ENCODE data around the gene TMEM161B.
"Not testable (repeated sequence)": the region's sequence is repeated elsewhere in the genome, so short reads cannot be mapped to it uniquely, and the experiment has no call there.

TMEM161B gene

DNA sequence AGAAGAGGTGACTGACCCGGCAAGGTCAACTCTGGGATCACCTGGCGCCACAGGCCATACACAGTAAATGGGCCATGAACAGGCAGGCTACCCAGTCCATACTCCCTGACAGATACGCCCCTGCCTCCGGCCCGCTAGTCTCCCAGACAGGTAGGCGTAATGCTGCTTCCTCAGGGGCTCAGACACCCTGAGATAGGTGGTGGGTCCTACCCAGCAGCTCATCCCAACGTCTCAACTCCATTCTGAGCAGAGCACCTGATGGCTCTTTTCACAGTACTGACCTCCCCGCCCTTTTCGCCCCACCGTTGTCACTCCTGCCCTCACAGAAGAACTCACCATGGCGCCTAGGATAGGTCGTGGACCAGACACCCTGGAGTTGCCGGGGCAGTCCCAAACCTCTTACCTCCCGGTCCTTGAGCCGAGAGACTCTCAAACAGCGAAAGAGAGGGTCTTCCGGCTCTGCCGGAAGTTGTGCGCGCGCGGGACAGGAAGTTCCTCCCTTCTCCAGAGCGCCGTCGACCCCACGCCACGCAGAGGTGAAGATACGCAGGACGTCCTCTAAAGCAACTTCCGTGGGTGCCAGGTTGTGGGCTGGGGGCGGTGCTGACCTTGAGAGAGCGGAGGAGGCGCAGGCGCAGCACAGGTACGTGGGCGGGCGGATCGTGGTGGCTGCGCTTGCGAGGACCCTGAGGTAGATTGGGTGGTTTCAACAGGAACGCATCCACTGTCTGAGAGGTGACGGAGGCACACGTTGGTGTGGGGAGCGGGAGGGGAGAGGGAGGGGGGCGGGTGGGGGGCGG is at the start of gene TMEM161B:
Gene TMEM161B, minus strand, starts transcription at position 461 of the 800 bp plus-strand sequence. Its CDS starts 122 bp downstream, at position 339.
- peak; percentile 94 for DNase-seq

DNA sequence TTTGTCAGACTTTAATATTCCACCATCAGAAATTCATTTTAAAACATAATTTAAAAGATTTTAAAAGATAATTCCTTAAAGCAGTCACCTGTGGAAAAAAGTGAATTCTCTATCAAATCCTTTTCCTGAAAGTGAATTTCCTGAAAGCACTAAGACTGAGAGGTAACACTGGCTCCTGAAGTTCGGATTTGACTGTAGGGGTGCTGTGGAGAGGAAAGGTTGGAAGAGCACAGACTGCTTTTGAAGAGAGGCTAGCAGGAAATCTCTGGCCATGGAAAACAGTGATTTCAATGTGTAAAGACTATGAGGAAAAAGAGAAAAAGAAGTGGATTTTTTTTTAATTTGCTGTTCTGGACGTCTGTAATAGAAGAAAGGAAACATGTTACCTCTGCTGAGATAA is 35.7 kb upstream of the TMEM161B start:
- DNase-seq = no peak

DNA sequence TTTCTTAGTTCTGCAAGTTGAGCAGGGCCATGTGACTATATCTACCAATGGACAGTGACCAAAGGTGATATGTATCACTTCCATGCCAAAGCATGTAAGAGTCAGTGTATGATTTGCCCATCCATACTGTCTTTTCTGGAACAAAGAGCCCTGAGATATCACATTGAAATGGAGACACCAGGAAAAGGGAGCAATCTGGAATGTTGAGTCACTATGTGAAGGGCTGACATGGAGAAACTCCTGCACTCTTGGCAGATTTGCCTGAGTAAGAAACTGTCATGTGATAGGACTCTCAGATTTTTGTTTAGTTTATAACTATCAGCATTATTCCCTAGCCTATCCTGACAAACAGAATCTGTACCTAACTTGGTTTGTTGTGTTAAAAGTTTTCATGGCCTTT is 29.8 kb upstream of the TMEM161B start:
- no peak for DNase-seq

DNA sequence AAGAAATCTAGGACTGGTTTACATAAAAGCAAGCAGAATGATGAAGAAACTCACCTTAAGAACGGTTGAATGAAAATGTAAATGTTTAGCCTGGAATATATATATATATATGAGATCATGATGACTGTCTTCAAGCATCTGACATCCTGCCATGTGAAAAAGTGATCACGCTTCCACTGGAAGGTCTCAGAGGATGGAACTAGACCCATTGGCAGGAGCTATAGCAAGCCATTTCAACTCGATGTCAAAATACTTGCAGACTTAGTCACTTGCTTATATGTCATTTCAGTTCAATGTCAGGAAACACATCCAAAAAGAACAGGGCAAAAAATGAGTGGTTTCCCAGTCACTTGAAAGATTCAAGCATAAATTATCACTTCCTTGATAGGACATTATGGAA is 22.2 kb upstream of the TMEM161B start:
- DNase-seq = no peak

DNA sequence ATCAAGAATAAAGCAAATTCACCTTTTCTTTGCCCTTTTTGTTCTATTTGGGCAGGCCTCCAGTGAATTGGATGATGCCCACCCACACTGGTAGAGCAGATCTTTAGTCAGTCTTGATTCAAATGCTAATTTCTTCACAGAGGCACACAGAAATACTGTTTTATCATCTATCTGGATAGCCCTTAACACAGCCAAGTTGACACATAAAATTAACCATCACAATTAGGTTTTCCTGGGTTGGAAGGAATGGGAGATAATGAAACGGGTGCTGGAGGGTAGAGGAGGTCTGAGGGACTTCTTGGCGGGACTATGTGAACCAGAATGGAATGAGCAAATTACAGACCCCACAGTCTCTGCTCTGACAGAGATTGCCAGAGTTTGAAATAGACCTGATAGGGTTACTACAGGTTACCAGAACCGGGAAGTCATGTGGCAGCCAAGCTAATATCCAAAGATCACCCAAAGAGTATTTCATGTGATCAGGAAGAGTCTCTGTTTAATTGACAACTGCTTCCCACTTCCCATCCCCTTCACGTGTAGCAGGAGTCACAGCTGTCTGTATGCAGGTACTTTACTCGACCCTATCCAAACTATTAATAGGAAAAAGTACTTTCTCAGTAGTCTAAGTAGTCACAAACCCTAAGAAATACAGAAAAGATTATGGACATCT is 20.0 kb upstream of the TMEM161B start:
- DNase-seq = no peak

DNA sequence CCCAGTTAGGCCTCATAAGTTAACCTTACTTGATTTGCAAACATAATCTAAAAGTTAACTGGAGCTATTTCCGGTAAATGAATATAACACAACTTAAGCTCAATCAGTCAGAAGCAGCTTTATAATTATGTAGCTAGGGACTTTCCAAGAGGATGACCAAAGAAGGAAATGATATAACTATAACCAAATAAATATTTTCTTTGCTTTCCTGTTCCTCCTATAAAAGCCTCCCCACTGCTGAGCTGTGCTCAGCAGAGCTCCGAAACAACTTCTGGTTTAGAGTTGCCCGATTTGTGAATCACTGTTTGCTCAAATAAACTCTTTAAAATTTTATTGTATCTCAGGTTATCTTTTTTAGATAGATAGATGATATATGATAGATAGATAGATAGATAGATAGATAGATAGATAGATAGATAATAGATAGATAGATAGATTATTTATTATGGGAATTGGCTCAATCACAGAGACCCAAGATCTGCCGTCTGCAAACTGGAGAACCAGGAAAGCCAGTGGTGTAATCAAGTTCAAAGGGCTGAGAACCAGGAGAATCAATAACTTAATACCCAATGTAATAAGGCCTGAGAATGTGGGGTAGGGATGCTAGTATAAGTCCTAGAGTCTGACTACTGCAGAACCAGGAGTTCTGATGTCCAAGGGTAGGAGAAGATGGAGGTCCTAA is 19.3 kb upstream of the TMEM161B start:
- DNase-seq = no peak

DNA sequence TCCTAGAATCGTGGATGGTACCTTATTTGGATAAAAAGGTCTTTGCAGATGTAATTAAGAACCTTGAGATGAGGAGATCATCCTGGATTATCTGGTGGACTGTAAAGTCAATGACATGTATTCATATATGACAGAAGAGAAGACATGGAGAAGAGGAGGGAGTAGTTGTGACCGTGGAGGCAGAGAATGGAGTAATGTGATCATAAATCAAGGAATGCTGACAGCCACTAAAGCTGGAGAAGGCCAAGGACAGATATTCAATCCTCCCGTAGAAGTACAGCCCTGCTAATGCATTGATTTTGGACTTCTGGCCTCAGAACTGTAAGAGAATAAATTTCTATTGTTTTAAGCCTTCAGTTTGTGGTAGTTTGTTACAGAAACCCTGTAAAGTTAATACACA is 18.7 kb upstream of the TMEM161B start:
- no peak for DNase-seq

DNA sequence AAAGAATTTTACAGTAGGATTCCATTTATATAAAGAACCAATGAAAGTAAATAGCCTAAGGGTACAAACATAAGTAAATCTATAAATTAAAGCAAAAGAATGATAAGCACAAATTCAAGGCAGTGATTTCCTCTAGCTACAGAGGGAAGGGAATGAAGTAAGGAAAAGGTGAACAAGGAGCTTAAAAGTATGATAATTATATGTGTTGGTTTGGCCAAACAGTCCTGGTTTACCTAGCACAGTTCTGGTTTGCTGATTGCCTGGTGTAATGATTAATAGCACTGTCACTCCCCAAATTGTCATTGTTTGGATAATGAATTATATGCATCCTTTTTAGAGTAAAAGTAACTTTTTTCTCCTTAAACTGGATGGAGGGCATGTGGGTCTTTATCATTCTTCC is 15.0 kb upstream of the TMEM161B start:
- DNase-seq = no peak

DNA sequence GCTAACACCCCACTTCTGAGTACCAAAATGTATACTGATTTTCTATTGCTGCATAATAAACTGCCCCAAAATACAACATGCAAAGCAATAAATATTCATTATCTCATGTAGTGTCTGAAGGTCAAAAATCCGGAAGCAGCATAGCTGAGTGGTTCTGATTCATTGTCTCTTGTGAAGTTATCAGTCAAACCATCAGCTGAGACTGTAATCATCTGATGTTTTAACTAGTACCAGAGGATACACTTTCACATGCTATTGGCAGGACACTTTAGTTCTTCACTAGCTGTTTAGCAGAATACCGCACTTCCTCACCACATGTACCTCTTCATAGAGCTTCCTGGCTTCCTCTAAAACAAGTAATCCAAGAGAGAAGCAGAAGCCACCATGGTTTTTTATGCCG is 12.7 kb upstream of the TMEM161B start:
- no peak for DNase-seq

DNA sequence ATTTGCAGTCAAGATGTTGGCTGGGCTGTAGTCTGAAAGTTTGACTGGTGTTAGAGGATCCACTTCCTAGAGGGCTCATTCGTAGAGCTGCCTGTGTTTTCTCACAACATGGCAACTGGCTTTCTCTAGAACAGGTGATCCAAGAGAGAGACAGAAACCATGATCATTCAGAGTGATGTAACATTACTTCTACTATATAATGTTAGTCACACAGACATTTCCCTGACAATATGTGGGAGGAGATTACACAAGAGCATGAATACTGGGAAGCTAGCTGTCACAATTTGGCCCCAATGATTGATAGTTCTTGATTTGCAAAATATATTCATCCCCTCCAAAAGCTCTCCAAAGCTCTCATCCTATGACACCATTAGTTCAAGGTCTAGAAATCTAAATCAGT is 10.9 kb upstream of the TMEM161B start:
- no peak for DNase-seq

DNA sequence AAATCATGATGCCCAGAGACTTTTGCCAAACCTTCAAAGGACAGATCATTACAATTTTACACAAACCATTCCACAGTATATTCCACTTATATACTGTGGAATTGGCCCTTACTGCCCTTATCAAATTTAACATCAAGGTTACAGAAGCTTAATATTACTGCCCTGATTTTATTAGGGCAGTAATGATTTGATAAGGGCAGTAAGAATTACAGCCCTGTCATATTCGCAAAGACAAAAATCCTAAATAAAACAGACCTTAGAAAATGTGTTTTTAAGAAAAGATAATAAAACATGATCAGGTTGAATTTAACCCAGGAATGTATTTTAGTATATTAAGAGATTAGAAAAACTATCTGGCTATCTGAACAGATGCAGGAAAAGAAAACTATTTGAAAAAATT is 7.7 kb upstream of the TMEM161B start:
- DNase-seq = no peak

DNA sequence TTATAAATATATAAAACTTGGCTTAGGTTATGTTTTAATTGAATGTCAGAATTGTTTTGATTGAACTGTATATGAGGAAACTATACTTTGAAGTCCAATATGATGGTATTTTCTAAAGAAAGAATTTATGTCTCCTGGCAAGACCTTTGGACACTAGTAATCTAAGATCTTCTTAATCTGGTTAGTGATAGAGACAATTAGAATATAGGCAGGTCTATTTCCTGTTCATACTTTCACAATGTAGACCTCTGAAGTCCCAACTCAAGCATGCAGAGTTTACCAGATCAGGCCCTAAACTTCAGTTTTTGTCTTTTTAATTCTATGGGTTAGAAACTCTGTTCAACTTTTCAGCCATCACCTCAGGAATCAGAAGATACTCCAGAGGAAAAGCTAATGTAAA is 6.9 kb upstream of the TMEM161B start:
- no peak for DNase-seq

DNA sequence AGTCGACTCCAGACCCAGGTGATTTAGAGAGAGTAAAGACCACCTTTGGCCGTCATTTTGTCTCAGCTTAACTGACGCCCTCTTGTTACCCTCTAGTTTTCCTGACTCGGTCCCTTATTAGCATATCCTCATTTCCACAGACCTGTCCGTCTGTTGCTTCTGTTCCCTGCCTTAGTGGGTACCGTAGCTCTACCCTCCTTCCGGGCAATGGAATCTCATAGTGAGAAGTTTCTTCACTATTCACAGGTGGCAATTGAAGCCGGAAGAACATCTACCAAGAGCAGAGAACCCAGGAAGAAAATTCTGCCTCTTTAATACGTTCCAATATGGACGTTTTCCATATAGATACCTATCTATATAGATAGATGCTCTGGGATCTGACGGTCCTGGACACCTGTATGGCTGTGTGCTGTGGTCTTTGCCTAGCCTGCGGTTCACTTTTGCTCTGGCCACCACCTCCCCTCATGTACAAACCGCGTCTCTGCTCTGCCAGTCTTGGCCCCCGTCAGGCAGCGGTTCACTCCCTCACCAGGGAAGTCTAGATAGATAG is 652 bp upstream of the TMEM161B start:
- DNase-seq = no peak

DNA sequence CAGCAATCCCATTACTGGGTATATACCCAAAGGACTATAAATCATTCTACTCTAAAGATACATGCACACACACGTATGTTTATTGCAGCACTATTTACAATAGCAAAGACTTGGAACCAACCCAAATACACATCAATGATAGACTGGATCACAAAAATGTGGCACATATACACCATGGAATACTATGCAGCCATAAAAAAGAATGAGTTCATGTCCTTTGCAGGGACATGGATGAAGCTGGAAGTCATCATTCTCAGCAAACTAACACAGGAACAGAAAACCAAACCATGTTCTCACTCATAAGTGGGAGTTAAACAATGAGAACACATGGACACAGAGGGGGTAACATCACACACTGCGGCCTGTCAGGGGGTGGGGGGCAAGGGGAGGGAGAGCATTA is 4.1 kb downstream of the TMEM161B start:
- not testable (repeated sequence) for DNase-seq

DNA sequence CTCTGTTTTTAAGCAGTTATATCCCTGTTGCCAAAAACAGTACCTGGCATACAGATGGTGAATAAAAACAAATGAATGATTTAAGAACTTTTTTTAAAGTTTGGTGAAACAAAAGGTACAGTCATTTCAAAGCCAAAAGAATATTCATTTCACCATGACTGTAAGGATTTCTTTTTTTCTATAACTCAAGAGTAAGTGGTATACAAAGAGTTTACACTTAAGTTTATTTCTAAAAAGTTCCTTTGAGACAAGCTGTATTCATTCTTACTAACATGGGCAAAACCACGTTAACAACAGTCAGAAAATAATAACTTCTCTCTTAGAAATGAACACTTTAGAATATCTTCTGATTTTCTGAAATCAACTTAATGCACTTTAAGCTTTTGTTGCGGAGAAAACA is 5.3 kb downstream of the TMEM161B start:
- no peak for DNase-seq

DNA sequence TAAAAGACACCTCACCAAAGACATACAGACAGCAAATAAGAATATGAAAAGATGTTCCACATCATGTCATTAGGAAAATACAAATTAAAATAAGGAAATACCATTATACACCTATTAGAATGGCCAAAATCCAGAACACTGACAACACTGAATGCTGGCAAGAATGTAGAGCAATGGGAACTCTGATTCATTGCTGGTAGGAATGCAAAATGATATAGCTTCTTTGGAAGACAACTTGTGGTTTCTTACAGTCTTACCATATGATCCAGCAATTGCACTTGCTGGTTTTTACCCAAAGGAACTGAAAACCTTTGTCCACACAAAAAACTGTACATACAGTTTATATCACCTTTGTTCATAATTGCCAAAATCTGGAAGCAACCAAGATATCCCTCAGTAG is 6.5 kb downstream of the TMEM161B start:
- no peak for DNase-seq

DNA sequence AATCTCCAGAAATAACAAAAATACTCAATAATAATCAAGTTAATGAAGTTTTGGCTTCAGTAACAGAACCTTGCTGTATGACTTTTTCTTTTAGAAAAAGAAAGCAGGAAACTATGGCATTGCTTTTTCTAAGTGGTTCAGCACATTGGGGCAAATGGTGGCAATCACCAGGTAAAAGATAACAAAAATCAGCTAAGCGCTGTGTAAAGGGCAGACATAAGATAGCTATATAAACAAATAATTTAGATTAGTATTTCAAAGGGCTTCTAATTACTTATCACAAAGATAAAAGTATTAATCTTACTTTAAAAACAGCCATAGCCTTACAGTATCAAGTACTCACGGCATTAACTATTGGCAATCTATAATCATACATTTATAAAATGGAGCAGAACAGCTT is 10.0 kb downstream of the TMEM161B start:
- no peak for DNase-seq

DNA sequence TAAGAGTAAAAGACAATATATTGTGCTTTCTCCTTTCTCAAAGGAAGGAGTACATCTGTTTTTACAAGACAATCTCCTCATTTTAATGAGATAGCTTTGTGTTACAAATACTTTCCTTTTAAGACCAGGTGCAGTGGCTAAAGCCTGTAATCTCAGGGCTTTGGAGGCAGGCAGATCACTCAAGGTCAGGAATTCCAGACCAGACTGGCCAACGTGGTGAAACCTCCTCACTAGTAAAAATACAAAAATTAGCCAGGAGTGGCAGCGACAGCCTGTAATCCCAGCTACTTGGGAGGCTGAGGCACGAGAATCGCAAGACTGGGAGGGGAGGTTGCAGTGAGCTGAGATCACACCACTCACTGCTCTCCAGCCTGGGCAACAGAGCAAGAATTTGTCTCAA is 11.8 kb downstream of the TMEM161B start:
- DNase-seq = no peak

DNA sequence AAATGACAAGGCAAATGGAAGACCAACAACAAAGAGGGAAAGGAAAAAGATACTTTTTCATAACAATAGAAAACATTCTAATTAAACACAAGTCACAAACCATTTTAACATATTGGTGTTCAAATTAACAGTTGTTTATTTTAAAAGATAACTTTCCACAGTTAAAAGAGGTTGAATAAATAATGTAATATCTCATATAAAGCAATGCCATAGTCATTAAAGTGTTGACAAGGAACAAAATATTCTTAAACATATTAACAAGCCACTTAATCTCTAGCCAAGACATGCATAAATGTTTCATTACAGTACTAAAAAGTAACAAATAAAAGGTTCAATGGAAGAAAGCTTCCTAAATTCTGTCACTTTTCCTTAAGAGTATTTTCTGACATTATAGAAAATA is 12.6 kb downstream of the TMEM161B start:
- DNase-seq = no peak

DNA sequence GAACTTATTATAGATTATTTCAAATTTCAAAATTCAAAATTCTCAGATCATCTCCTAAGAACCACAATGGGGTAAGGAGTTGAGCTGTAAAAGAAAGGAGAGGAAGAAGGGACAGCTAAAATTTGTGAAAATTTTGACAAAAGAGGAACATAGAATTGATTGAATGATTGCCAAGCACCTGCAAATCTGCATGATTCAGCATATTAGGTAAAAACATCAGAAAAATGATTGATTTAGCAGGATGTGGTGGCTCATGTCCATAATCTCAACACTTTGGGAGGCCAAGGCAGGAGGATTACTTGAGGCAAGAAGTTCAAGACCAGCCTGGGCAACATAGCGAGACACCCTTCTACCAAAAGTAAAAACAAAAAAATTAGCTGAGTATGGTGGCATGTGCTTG is 14.3 kb downstream of the TMEM161B start:
- DNase-seq = no peak

DNA sequence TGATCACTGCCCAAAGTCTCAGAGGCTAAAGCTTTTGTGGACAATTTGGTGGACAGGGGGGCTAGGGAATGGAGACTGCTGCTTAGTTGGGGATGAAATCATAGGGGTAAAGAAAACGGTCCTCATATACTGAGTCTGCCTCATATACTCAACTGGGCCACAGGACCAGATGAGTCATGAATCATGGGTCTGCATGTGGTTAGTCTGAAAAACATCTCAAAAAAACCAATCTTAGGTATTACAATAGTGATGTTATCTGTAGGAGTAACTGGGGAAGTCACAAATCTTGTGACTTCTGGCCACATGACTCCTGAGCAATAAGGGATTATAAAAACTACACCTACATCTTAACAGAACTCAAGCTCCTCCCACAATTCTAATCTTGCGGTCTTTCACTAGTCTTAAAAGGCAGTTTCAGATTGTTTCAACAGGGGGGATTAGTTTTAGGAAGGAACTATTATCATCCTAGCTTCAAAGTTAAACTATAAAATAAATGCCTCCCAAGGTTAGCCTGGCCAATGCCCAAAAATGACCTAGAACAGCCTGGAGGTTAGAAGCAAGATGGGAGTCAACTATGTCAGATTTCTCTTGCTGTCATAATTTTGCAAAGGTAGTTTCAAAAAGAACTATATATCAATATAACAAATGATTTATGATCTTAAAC is 17.5 kb downstream of the TMEM161B start:
- DNase-seq = peak; percentile 36

DNA sequence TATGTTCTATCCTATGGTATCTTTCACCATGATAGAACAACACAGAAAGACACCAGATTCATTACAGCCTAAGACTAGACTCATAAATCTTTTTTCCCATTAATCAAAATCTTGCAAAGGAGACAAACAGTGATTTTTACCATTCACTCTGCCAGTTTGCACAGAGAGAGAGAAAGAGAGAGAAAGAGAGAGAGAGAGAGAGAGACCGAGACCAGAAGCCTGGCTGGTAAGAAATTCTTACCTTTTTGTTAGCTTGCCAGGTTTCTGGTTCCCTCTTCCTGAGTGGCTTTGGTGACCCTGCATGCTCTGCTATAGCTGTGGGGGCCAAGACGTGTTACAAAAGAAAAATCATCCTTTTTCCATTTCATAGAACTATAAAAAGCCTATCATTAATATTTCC is 18.6 kb downstream of the TMEM161B start:
- DNase-seq = no peak

All from activated CD4-positive, alpha-beta T cell treated with anti-CD3 and anti-CD28 coated beads for 48 hours (primary cell).